Fibroblast of skin of right biceps (primary cell): ENCODE measurements around the gene USP24.
"Not testable (repeated sequence)": the region's sequence is repeated elsewhere in the genome, so short reads cannot be mapped to it uniquely, and the experiment has no call there.

Source experiments
- DNase-seq: peaks from one replicate; pipeline ENCODE4 v3.0.0-alpha.2; 2013

The USP24 gene

GRCh38 chr1:55050283-55050682 lies 164.9 kb downstream of the USP24 start:
- peak; percentile 58 for DNase-seq

GRCh38 chr1:55049914-55050278 lies 165.3 kb downstream of the USP24 start:
- peak; percentile 43 for DNase-seq

- DNase-seq = no peak
These were observed 165.8 kb downstream of the USP24 start for GRCh38 chr1:55049271-55049913.

DNA sequence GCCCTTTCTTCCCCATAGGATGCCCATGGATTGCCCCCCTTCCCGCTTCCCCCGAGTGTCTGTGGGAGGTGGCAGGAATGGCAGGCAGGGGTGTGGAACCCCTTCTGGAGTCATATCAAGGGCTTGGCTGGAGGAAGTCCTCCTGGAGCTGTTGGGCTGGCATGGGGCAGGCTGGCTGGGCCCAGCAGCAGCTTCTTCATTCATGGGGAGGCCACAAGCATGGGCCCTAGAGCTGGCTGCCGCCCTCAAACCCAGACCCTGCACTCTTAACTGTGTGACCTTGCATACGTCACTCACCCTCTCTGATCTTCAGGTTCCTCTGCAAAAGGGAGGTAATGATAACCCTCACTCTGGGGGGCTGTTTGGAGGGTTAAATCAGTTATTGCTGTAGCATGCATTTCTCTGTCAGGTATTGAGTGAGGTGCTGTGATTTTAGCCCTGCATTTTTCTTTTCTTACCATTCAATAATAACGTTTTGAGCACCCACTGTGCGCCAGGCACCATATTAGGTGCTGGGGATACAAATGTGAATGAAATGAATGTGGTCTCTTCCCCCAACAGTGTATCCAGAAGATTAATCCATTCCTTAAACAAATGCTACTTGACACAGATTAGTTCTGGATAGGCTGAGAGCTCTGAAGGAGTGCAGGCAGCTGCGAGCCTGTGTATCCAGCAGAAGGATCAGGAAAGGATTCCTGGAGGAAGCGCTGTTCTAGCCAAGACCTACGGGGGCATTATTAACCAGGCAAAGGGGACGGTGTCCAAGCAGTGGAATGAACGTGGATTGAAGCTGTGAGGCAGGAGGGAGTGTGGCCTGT lies 166.5 kb downstream of the USP24 start:
- no peak for DNase-seq

- no peak for DNase-seq
These were observed 167.6 kb downstream of the USP24 start for GRCh38 chr1:55047611-55048010.

GRCh38 chr1:55046871-55047270 lies 168.3 kb downstream of the USP24 start:
- DNase-seq = no peak

- no peak for DNase-seq
These were observed 169.7 kb downstream of the USP24 start for GRCh38 chr1:55045430-55045829.

GRCh38 chr1:55044617-55045397 lies 170.4 kb downstream of the USP24 start:
- no peak for DNase-seq

GRCh38 chr1:55043726-55044125 lies 171.4 kb downstream of the USP24 start:
- DNase-seq = no peak

GRCh38 chr1:55043011-55043410 lies 172.2 kb downstream of the USP24 start:
- no peak for DNase-seq

DNA sequence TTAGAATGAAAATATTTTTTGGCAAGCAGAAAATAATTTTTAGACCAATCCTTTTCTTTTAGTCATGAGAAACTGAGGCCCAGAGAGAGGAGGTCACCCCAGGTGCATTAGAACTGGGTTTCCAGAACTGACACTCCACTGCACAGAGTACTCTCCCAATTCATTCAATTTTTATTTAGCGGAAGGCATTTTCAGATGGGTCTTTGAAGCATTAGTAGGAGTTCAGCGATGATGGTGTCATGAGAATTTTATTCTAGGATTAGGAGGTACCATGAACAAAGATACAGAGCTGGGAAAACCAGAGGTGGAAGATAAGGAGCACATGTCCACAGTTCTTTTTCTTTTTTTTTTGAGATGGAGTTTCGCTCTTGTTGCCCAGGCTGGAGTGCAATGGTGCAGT lies 173.6 kb downstream of the USP24 start:
- no peak for DNase-seq

- no peak for DNase-seq
These were observed 174.2 kb downstream of the USP24 start for GRCh38 chr1:55040933-55041494.

- no peak for DNase-seq
These were observed 174.9 kb downstream of the USP24 start for GRCh38 chr1:55040083-55040932.

GRCh38 chr1:55039342-55040082 lies 175.7 kb downstream of the USP24 start, which contains the start of gene PCSK9:
PCSK9 (plus strand) TSS chr1:55039548; CDS start chr1:55039838, 290 bp downstream.
- peak; percentile 52 for DNase-seq

DNA sequence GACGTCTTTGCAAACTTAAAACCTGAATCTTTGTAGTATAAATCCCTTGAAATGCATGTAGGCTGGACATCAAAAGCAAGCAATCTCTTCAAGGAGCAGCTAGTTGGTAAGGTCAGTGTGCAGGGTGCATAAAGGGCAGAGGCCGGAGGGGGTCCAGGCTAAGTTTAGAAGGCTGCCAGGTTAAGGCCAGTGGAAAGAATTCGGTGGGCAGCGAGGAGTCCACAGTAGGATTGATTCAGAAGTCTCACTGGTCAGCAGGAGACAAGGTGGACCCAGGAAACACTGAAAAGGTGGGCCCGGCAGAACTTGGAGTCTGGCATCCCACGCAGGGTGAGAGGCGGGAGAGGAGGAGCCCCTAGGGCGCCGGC lies 176.2 kb downstream of the USP24 start:
- DNase-seq = no peak

DNA sequence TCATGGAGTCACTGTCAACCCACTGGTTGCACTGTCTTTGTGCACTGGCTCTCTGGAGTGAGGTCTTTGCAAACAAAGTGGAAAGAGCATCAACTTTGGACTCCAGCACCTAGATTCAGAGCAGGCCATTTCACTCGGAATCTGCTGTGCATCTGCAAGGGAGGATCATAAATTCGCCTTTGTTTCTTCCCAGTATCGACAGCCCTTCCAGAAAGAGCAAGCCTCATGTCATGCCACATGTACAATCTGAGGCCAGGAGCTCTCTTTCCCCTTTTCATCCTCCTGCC lies 176.7 kb downstream of the USP24 start:
- DNase-seq = no peak

- no peak for DNase-seq
These were observed 177.2 kb downstream of the USP24 start for GRCh38 chr1:55037733-55038551.

DNA sequence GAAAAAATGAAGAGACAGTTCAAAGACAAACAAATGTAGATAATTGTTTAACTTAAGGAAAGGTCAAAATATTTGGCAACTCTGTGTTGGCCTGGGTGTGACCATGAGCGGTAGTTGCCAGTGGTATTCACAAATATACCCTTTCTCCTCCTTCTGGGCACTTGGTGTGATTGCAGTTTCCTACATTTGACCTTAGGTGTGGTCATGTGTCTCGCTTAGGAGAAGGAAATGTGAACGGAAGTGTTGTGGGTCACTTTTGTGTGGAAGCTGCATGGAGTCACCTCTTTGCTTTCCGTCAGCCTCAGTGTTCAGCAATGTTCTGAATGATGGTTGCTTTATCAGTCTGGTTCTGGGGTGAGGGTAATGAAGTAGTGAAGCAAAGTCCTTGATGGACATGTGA lies 179.3 kb downstream of the USP24 start:
- DNase-seq = no peak

DNA sequence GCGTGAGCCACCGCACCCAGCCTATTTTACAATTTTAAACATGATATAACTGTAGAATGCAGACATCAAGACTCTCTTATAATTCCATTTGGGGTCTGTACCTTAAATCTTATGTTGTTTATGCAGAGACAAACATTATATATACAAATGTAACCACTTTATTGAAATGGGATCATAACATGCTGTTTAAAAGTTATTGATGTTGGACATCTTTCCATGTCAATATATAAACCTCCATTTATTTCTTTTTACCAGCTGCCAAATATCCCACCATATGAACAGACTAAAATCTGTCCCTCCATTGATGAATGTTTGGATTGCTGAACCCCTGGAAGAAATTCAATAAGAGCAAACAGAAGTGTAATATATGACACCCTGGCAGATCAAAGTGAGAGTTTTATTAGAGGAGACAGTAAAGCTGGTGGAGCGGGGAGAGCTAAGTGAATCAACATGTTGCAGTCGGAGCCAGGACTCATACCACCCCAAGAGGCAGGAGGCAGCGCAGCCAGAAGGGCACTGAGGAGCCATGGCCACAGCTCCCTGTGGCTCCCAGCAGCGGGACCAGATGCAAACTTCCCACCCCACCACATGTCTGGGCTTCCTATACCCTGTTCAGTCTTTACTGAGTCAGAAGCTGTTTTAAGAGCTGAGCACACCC lies 180.6 kb downstream of the USP24 start:
- peak; percentile 5 for DNase-seq

DNA sequence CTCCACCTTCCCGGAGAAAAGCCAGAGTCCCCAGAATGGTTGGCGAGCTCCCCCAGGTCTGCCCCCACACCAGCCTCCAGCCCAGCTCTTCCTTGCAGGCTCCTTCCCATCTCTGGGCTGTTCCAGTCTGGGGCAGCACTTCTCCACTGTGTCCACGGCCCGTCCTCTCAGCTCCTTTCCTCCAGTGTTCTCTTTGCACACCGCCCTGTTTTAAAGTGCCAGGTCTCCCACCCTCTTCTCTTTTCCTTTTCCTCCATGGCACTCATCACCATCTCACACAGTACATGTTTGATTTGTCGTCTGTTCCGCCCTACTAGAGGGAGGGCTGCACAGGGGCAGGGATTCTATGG lies 181.9 kb downstream of the USP24 start:
- no peak for DNase-seq

DNA sequence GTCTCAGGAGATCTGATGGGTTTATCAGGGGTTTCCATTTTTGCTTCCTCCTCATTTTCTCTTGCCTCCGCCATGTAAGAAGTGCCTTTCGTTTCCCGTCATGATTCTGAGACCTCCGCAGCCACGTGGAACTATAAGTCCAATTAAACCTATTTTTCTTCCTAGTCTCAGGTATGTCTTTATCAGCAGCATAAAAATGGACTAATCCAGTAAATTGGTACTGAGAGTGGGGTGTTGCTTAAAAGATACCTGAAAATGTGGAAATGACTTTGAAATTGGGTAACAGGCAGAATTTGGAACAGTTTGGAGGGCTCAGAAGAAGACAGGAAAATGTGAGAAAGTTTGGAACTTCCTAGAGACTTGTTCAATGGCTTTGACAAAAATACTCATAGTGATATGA lies 184.1 kb downstream of the USP24 start:
- not testable (repeated sequence) for DNase-seq
